Measurements from ENCODE around the gene WDR45B. TPM values are rescaled to one million over a fixed set of nuclear protein-coding genes. Genes with fewer than 3 reads are reported as not detected.

The WDR45B gene
- total RNA-seq, 2 experiments from 2014 or later = 49.8 to 54.3 TPM

DNA sequence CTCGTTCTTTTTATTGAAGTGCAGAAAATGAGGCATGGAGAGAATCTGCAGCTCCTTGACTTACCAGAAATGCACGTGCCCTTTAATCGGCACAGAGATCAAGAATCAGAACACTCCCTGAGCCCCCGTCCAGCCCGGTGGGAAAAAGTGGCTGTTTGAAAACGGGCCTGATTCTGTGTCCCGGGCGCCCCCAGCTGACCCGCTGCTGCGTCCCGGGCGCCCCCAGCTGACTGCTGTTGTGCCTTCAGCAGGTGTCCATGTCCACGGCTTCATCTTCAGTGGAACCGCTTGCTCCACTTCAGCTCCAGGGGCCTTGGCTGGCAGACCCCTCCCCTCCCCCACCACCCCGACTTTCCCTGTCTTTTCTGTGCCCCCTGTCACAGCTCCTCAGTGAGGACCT lies 81.0 kb downstream of the WDR45B start:
- no peak for ATAC-seq (ENCODE audit: poor library complexity)
- no peak for DNase-seq
- intact Hi-C loops (cut with DNase I, micrococcal nuclease) = no loop called here
- Histone ChIP-seq H3K9me3 (ENCODE audit: control insufficient read depth in 1 of 2, insufficient read depth in 1 of 2, low read length in 2 of 2) (no peaks in the 10 kb centered on the region), H3K27me3 (ENCODE audit: control insufficient read depth in 1 of 2, insufficient read depth in 2 of 2, low read length in 2 of 2) (no peaks in the 10 kb centered on the region), H3K36me3 (ENCODE audit: insufficient read depth, low read length) (peaks cover 68% of the 10 kb centered on the region), H3K4me3 (ENCODE audit: low read length) (no peak overlapping the region), H3K27ac (ENCODE audit: low read depth in 1 of 2, low read length in 2 of 2) (no peak overlapping the region), H3K4me1 (ENCODE audit: insufficient read depth, low read length) (no peaks in the 10 kb centered on the region)
- TF ChIP-seq, protein P1, sequence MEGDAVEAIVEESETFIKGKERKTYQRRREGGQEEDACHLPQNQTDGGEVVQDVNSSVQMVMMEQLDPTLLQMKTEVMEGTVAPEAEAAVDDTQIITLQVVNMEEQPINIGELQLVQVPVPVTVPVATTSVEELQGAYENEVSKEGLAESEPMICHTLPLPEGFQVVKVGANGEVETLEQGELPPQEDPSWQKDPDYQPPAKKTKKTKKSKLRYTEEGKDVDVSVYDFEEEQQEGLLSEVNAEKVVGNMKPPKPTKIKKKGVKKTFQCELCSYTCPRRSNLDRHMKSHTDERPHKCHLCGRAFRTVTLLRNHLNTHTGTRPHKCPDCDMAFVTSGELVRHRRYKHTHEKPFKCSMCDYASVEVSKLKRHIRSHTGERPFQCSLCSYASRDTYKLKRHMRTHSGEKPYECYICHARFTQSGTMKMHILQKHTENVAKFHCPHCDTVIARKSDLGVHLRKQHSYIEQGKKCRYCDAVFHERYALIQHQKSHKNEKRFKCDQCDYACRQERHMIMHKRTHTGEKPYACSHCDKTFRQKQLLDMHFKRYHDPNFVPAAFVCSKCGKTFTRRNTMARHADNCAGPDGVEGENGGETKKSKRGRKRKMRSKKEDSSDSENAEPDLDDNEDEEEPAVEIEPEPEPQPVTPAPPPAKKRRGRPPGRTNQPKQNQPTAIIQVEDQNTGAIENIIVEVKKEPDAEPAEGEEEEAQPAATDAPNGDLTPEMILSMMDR (IDR thresholded peaks at IDR 0.05) = no peak
- no peaks in the 10 kb centered on the region for H3K4me1 Mint-ChIP-seq (ENCODE audit: low read depth)
- H3K36me3 Mint-ChIP-seq (ENCODE audit: low read depth) = peaks cover 56% of the 10 kb centered on the region
- H3K27ac Mint-ChIP-seq = no peak overlapping the region
- CTCF ChIA-PET = no interaction called here
- H3K4me3 Mint-ChIP-seq = no peak overlapping the region
- H3K27me3 Mint-ChIP-seq = no peaks in the 10 kb centered on the region
- POLR2A ChIA-PET = no interaction called here
- no peaks in the 10 kb centered on the region for H3K9me3 Mint-ChIP-seq

DNA sequence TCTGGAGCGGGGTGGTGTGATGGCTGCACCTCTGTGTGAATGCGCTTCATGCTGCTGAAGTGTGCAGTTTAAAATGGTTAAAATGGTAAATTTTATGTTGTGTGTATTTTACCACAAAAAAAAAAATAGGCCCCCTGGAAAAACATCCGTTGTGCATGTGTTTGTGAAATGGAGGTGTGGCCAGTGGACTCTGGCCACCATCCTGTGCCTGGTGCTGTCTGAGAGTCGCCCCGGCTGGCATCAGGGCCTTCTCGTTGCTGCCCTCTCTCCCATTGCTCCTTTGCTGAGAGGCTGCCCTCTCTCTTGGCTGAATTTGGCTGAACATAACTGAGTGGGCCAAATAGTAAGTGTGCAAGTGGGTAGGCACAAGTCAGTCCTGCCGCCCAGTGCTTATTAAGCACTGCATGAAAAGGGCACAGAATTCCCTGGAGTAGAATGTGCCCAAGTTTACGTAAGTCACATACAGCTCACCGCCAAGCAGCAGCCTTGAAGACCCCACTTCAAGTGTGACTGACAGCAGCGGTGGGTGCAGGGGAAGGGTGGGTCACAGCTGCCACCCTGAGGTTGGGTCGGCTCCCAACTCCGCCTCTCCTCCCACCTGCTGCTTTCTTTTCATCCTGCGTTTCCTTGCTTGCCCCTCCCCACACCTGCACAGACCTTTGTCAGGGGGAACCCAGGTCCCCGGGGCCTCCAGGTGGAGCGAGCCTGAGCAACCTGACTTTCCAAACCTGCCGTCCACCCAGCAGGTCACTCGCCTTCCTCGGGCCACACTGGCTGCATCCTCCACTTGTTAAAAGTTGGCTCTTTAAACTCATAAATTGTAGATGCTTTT lies 81.9 kb downstream of the WDR45B start:
- Histone ChIP-seq H3K4me3 (ENCODE audit: low read length) (no peak overlapping the region), H3K9me3 (ENCODE audit: control insufficient read depth in 1 of 2, insufficient read depth in 1 of 2, low read length in 2 of 2) (no peaks in the 10 kb centered on the region), H3K27ac (ENCODE audit: low read depth in 1 of 2, low read length in 2 of 2) (no peak overlapping the region), H3K27me3 (ENCODE audit: control insufficient read depth in 1 of 2, insufficient read depth in 2 of 2, low read length in 2 of 2) (no peaks in the 10 kb centered on the region), H3K4me1 (ENCODE audit: insufficient read depth, low read length) (peaks cover 5% of the 10 kb centered on the region), H3K36me3 (ENCODE audit: insufficient read depth, low read length) (peaks cover 58% of the 10 kb centered on the region)
- ATAC-seq (ENCODE audit: poor library complexity) (no peak), DNase-seq (no peak)
- ChIA-PET POLR2A (no interaction called here), CTCF (no interaction called here)
- TF ChIP-seq, protein P1 (IDR thresholded peaks at IDR 0.05) = no peak
- H3K4me3 Mint-ChIP-seq = no peak overlapping the region
- peaks cover 2% of the 10 kb centered on the region for H3K4me1 Mint-ChIP-seq (ENCODE audit: low read depth)
- no peaks in the 10 kb centered on the region for H3K27me3 Mint-ChIP-seq
- H3K9me3 Mint-ChIP-seq = no peaks in the 10 kb centered on the region
- intact Hi-C loops (cut with DNase I, micrococcal nuclease) = no loop called here
- no peak overlapping the region for H3K27ac Mint-ChIP-seq
- H3K36me3 Mint-ChIP-seq (ENCODE audit: low read depth) = peaks cover 47% of the 10 kb centered on the region

DNA sequence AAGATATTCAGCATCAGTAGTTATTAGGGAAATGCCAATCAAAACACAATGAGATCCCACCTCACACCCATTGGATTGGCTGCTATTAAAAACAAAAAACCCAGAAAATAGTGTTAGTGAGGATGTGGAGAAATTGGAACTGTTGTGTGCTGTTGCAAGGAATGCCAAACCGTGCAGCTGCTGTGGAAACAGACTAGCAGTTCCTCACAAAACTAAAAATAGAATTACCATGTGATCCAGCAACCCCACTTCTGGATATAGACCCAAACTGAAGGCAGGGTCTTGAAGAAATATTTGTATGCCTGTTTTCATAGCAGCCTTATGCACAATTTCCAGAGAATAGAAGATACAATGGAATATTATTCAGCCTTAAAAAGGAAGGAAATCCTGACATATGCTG lies 82.7 kb downstream of the WDR45B start:
- no peak overlapping the region for H3K27ac Mint-ChIP-seq
- CTCF ChIA-PET = no interaction called here
- Histone ChIP-seq H3K27ac (ENCODE audit: low read depth in 1 of 2, low read length in 2 of 2) (no peak overlapping the region), H3K4me1 (ENCODE audit: insufficient read depth, low read length) (peaks cover 13% of the 10 kb centered on the region), H3K36me3 (ENCODE audit: insufficient read depth, low read length) (peaks cover 53% of the 10 kb centered on the region), H3K9me3 (ENCODE audit: control insufficient read depth in 1 of 2, insufficient read depth in 1 of 2, low read length in 2 of 2) (no peaks in the 10 kb centered on the region), H3K27me3 (ENCODE audit: control insufficient read depth in 1 of 2, insufficient read depth in 2 of 2, low read length in 2 of 2) (no peaks in the 10 kb centered on the region), H3K4me3 (ENCODE audit: low read length) (no peak overlapping the region)
- ATAC-seq (ENCODE audit: poor library complexity) (no peak), DNase-seq (no peak)
- no peaks in the 10 kb centered on the region for H3K27me3 Mint-ChIP-seq
- H3K9me3 Mint-ChIP-seq = no peaks in the 10 kb centered on the region
- H3K4me1 Mint-ChIP-seq (ENCODE audit: low read depth) = peaks cover 10% of the 10 kb centered on the region
- POLR2A ChIA-PET = no interaction called here
- intact Hi-C loops (cut with DNase I, micrococcal nuclease) = no loop called here
- H3K36me3 Mint-ChIP-seq (ENCODE audit: low read depth) = peaks cover 45% of the 10 kb centered on the region
- H3K4me3 Mint-ChIP-seq = no peak overlapping the region
- TF ChIP-seq, protein P1 (IDR thresholded peaks at IDR 0.05) = no peak

Small RNA genes within 50 kb of the gene (microRNA-seq; reads per million reads assigned to microRNA genes)
- 0.61 reads per million for gene MIR4525 (ENCODE audit: borderline microRNAs expressed, borderline replicate concordance)

Other genes with a start within 250 kb of the WDR45B start
- 10 to 100 TPM; 27.8 to 31.2 TPM for gene HEXD, start 230.1 kb downstream of the WDR45B start, total RNA-seq
- gene OGFOD3, start 229.9 kb downstream of the WDR45B start, total RNA-seq = 10 to 100 TPM; 12.9 to 13.7 TPM
- 10 to 100 TPM; 60.2 to 62.4 TPM for gene CYBC1, start 197.7 kb downstream of the WDR45B start, total RNA-seq
- 10 to 100 TPM; 57.1 to 62.0 TPM for gene NARF, start 189.7 kb downstream of the WDR45B start, total RNA-seq
- 10 to 100 TPM; 32.5 to 33.7 TPM for gene FOXK2, start 128.7 kb downstream of the WDR45B start, total RNA-seq
- gene RAB40B, start 50.3 kb upstream of the WDR45B start, total RNA-seq = 1 to 10 TPM; 1.6 to 2.0 TPM
- gene FN3KRP, start 68.3 kb upstream of the WDR45B start, total RNA-seq = 10 to 100 TPM; 30.6 to 31.2 TPM
- gene FN3K, start 87.2 kb upstream of the WDR45B start, total RNA-seq = 1 to 10 TPM; 4.2 to 4.9 TPM
- 10 to 100 TPM; 74.6 to 80.3 TPM for gene TBCD, start 103.6 kb upstream of the WDR45B start, total RNA-seq
- not detected for gene ZNF750, start 191.6 kb upstream of the WDR45B start, total RNA-seq

Measured in CD4-positive, alpha-beta T cell (primary cell).